Lung (tissue), 12 donors: ENCODE results near the gene KLHL6. TPM values are rescaled to one million over a fixed set of nuclear protein-coding genes. Genes with fewer than 3 reads are reported as not detected.
"Not testable (repeated sequence)": the region's sequence is repeated elsewhere in the genome, so short reads cannot be mapped to it uniquely, and the experiment has no call there.

Experiments
- ATAC-seq: fragments of 200-7000 bp; cut with Tn5 transposase; one replicate; pipeline ENCODE4 v1.9.1; 2020; ENCODE audit warnings: moderate number of reproducible peaks; ENCODE audit not compliant: insufficient read depth, low FRiP score
- DNase-seq, 3 donors: peaks; one replicate each; pipeline ENCODE4 v3.0.0-alpha.2; 2013 to 2017
- H3K27ac ChIP-seq, 2 donors: one replicate each; pipeline ENCODE4 v1.5.1; 2013; ENCODE audit warnings: mild to moderate bottlenecking in 2 of 2, moderate library complexity in 2 of 2, control low read depth in 1 of 2, inconsistent platforms in 1 of 2, low read depth in 1 of 2, low read length in 1 of 2
- H3K27me3 ChIP-seq, 3 donors: one replicate each; pipeline ENCODE4 v1.5.1; 2013; ENCODE audit warnings: low read length in 2 of 3; ENCODE audit not compliant: control insufficient read depth in 3 of 3, insufficient read depth in 3 of 3
- H3K36me3 ChIP-seq, 4 donors: one replicate each; pipeline ENCODE4 v1.5.1; 2013; ENCODE audit warnings: low read length in 4 of 4, mild to moderate bottlenecking in 1 of 4, moderate library complexity in 1 of 4; ENCODE audit not compliant: control insufficient read depth in 4 of 4, insufficient read depth in 4 of 4
- H3K4me1 ChIP-seq, 5 donors: one replicate each; pipeline ENCODE4 v1.5.1; 2013; ENCODE audit warnings: low read length in 5 of 5, mild to moderate bottlenecking in 2 of 5, moderate library complexity in 1 of 5; ENCODE audit not compliant: control insufficient read depth in 5 of 5, insufficient read depth in 5 of 5
- H3K4me3 ChIP-seq: one replicate; pipeline ENCODE4 v1.5.1; 2013; ENCODE audit warnings: mild to moderate bottlenecking, control low read depth, moderate library complexity
- H3K9ac ChIP-seq, 2 donors: one replicate each; pipeline ENCODE4 v1.5.1; 2013; ENCODE audit warnings: low read length in 2 of 2, control low read depth in 1 of 2; ENCODE audit not compliant: insufficient read depth in 1 of 2
- H3K9me3 ChIP-seq, 4 donors: one replicate each; pipeline ENCODE4 v1.5.1; 2013; ENCODE audit warnings: low read length in 3 of 4, mild to moderate bottlenecking in 1 of 4, moderate library complexity in 1 of 4; ENCODE audit not compliant: control insufficient read depth in 4 of 4, insufficient read depth in 3 of 4
- CTCF ChIP-seq: IDR thresholded peaks from 2 replicates; pipeline ENCODE4 v1.5.1; 2012; ENCODE audit warnings: mild to moderate bottlenecking; ENCODE audit errors: control extremely low read depth, extremely low read depth
- WGBS, 2 donors: extraction: QIAGEN DNeasy Blood & Tissue Kit; methylation state at CpG; one replicate each; pipeline ENCODE4 v1.1.7; 2013; 5-methylcytosine and 5-hydroxymethylcytosine counted together
- polyA plus RNA-seq, 2 donors: library from polyadenylated mRNA; stranded (reverse); fragments of 200-250 nt; gene quantifications; one replicate each; pipeline ENCODE4 v1.2.1, GENCODE V29; 2013
- total RNA-seq, 2 donors: library from RNA; depleted of rRNA in 1 of 2; stranded (reverse); fragments of >200 nt in 1 of 2; gene quantifications; one replicate each; pipeline ENCODE4 v1.2.1, GENCODE V29; 2014 to 2021
- donor health status: control.
- donor health status: control.
- donor health status: Bipolar disorder and iron deficiency.
- donor health status: healthy.
- donor health status: DM: yes; HTN: yes; CAD: no.

The KLHL6 gene
- total and polyA plus RNA-seq, 4 donors = 3.4 to 18.0 (median 14.1) TPM

DNA sequence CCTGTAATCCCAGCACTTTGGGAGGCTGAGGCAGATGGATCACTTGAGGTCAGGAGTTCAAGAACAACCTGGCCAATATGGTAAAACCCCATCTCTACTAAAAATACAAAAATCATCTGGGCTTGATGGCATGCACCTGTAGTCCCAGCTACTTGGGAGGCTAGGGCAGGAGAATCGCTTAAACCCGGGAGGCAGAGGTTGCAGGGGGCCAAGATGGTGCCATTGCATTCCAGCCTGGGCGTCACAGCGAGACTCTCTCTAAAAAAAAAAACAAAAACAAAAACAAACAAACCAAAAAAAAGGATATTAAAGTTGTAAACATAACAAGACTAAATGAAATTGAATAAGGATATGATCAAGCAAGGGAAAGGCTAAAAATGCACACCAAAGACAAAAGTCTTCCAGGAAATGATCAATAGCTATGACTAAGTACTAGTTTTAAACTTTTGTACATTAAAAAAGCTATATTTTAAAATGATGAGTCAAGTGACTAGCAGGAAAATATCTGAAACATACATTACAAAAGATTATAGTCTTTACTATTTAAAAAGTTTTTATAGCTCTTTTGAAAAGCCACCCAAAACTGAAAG, 28.6 kb downstream of the KLHL6 start:
- ATAC-seq (no peak), DNase-seq (no peak)
- Histone ChIP-seq H3K36me3 (peaks cover 0 to 5% (median 0%) of the 10 kb centered on the region in 4 donors), H3K9me3 (no peaks in the 10 kb centered on the region), H3K4me1 (peaks cover 0 to 3% (median 0%) of the 10 kb centered on the region in 5 donors), H3K27me3 (peaks cover 0 to 6% (median 0%) of the 10 kb centered on the region in 3 donors), H3K9ac (no peak overlapping the region), H3K27ac (no peak overlapping the region), H3K4me3 (no peak overlapping the region)
- no peak for TF ChIP-seq CTCF
- 94 to 95% methylated on average over 4 of the region's 4 CpGs for WGBS, 2 donors

- WGBS, 2 donors = 76 to 80% methylated on average over 6 of the region's 6 CpGs
- peaks cover 0 to 5% (median 0%) of the 10 kb centered on the region in 4 donors for H3K36me3 ChIP-seq
These were observed 31.0 kb downstream of the KLHL6 start for GRCh38 chr3:183524476-183524875.

DNA sequence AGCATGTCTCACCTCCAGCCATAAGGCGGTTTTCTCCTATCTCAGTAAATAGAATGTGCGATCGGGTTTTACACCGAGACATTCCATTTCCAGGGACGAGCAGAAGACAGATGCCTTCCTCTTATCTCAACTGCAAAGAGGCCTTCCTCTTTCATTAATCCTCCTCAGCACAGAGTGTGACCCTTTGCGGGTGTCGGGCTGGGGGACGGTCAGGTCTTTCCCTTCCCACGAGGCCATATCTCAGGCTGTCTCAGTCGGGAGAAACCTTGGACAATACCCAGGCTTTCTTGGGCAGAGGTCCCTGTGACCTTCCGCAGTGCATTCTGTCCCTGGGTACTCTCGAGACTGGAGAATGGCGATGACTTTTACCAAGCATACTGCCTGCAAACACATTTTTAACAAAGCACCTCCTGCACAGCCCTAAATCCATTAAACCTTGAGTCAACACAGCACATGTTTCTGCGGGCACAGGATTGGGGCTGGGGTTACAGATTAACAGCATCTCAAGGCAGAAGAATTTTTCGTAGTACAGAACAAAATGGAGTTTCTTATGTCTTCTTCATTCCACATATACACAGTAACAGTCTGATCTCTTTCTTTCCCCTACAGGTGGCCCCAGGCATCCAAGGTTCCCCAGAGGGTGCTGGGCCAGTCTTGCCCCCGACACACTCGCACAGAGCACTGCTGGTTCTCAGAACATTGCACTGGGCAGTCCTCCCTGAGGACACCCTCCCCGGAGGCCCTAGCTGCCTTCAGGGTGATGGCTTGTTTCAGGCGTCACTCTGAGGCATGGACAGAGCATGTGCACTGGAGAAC, 34.6 kb downstream of the KLHL6 start:
- not testable (repeated sequence) for H3K36me3 ChIP-seq

More at GRCh38 chr3:183524476-183524875, 31.0 kb downstream of the KLHL6 start:
- H3K9me3 ChIP-seq = no peaks in the 10 kb centered on the region
- no peak overlapping the region for H3K27ac ChIP-seq
- ATAC-seq (no peak), DNase-seq (no peak)
- H3K9ac ChIP-seq = no peak overlapping the region
- H3K4me1 ChIP-seq = peaks cover 0 to 8% (median 0%) of the 10 kb centered on the region in 5 donors
- no peak overlapping the region for H3K4me3 ChIP-seq
- no peak for TF ChIP-seq CTCF
- peaks cover 0 to 4% (median 0%) of the 10 kb centered on the region in 3 donors for H3K27me3 ChIP-seq

GRCh38 chr3:183520295-183520694, 35.2 kb downstream of the KLHL6 start:
- H3K36me3 ChIP-seq = not testable (repeated sequence)
- 86 to 89% methylated on average over 8 of the region's 8 CpGs for WGBS, 2 donors

More for the DNA sequence above, 34.6 kb downstream of the KLHL6 start:
- H3K9me3 ChIP-seq, ATAC-seq, H3K9ac ChIP-seq, H3K27me3 ChIP-seq, H3K4me1 ChIP-seq, H3K27ac ChIP-seq, H3K4me3 ChIP-seq: not testable (repeated sequence)
- 73 to 77% methylated on average over 19 of the region's 19 CpGs for WGBS, 2 donors
- peak in 2 of 3 donors; percentile 11 to 25 for DNase-seq

More at GRCh38 chr3:183520295-183520694, 35.2 kb downstream of the KLHL6 start:
- H3K27ac ChIP-seq, H3K4me3 ChIP-seq, H3K9me3 ChIP-seq, DNase-seq, H3K4me1 ChIP-seq, ATAC-seq, H3K27me3 ChIP-seq, H3K9ac ChIP-seq: not testable (repeated sequence)
